OCI-LY3 (cell line): ENCODE measurements around the gene SP100.

Experiments
- CTCF ChIP-seq: fragments of 200-600, 300-600 bp; sonication (generic); IDR thresholded peaks from 2 replicates; pipeline ENCODE4 v1.5.1; 2014; ENCODE audit warnings: antibody characterized with exemption, low read length, low read depth
- EZH2phosphoT487 ChIP-seq: fragments of 200-600 bp; shearing (Covaris generic); IDR thresholded peaks from 2 replicates; pipeline ENCODE4 v1.6.1; 2018; ENCODE audit warnings: antibody characterized with exemption, mixed run types, low read depth

DNA sequence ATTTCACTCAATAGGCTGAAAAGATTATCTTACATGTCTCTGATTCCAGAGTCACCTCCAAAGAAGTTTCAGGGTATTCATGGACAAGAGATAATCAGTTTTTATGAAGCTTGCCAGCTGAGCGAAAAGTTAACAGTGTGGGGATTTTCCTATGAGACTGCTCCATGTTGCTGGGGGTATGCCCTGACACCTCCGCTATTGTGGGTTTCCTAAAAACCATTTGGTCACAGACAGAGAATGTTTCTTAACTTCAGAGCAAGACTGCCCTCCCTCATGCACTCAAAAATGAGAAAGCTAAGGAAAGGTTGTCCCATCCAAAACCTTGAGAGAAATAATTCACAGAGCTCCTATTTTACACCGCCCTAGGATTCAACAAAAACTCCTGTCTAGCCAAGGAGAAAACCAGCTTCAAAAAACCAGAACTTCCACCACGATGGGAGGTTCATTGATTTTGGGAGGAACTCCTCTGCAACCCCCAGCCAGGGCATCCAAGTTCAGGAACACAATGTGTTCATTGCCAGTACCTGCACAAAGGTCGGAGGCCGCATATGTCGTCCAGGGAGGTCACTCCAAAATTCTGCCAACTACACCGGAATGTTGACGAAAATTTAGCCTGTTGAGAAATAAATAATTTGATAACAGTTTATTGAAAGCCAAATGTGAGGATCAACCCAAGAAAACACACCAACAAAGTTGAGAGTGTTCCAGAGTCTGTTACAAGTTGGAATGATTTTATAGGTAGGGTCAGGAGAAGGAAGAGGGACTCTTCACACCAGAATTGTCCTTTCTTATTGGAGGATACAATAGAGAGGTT is 104.3 kb downstream of the SP100 start:
- no peak for TF ChIP-seq EZH2phosphoT487
- no peak for TF ChIP-seq CTCF
